Measurements from ENCODE around the gene RCAN1. TPM values are rescaled to one million over a fixed set of nuclear protein-coding genes. Genes with fewer than 3 reads are reported as not detected.
"Not testable (repeated sequence)": the region's sequence is repeated elsewhere in the genome, so short reads cannot be mapped to it uniquely, and the experiment has no call there.

The RCAN1 gene
- total and polyA plus RNA-seq, 4 donors: 12.2 to 32.8 (median 29.8) TPM

- H3K27ac ChIP-seq (ENCODE audit: low read depth in 1 of 2, low read length in 1 of 2): no peak overlapping the region
- H3K4me1 ChIP-seq (ENCODE audit: control insufficient read depth in 5 of 5, insufficient read depth in 5 of 5, low read length in 5 of 5): peaks cover 0 to 7% (median 0%) of the 10 kb centered on the region in 5 donors
- no peak for ATAC-seq (ENCODE audit: insufficient read depth, low FRiP score)
Observed at GRCh38 chr21:34570313-34570712, 44.6 kb downstream of the RCAN1 start.

GRCh38 chr21:34569381-34569979, 45.4 kb downstream of the RCAN1 start:
- TF ChIP-seq CTCF (IDR thresholded peaks at IDR 0.05; ENCODE audit: control extremely low read depth, extremely low read depth): no peak
- Histone ChIP-seq H3K4me3 (no peak overlapping the region), H3K4me1 (ENCODE audit: control insufficient read depth in 5 of 5, insufficient read depth in 5 of 5, low read length in 5 of 5) (peaks cover 0 to 7% (median 0%) of the 10 kb centered on the region in 5 donors), H3K36me3 (ENCODE audit: control insufficient read depth in 4 of 4, insufficient read depth in 4 of 4, low read length in 4 of 4) (peaks cover 0 to 2% (median 0%) of the 10 kb centered on the region in 4 donors), H3K9ac (ENCODE audit: insufficient read depth in 1 of 2, low read length in 2 of 2) (no peak overlapping the region), H3K9me3 (ENCODE audit: control insufficient read depth in 4 of 4, insufficient read depth in 3 of 4, low read length in 3 of 4) (no peaks in the 10 kb centered on the region), H3K27ac (ENCODE audit: low read depth in 1 of 2, low read length in 1 of 2) (peak overlapping the region; percentile 17 to 49), H3K27me3 (ENCODE audit: control insufficient read depth in 3 of 3, insufficient read depth in 3 of 3, low read length in 2 of 3) (no peaks in the 10 kb centered on the region)
- 77 to 89% methylated on average over 4 of the region's 4 CpGs for WGBS, 2 donors
- DNase-seq: no peak
- ATAC-seq (ENCODE audit: insufficient read depth, low FRiP score): no peak

More at GRCh38 chr21:34570313-34570712, 44.6 kb downstream of the RCAN1 start:
- TF ChIP-seq CTCF (IDR thresholded peaks at IDR 0.05; ENCODE audit: control extremely low read depth, extremely low read depth): no peak
- Histone ChIP-seq H3K27me3 (ENCODE audit: control insufficient read depth in 3 of 3, insufficient read depth in 3 of 3, low read length in 2 of 3) (no peaks in the 10 kb centered on the region), H3K9ac (ENCODE audit: insufficient read depth in 1 of 2, low read length in 2 of 2) (no peak overlapping the region), H3K9me3 (ENCODE audit: control insufficient read depth in 4 of 4, insufficient read depth in 3 of 4, low read length in 3 of 4) (no peaks in the 10 kb centered on the region), H3K36me3 (ENCODE audit: control insufficient read depth in 4 of 4, insufficient read depth in 4 of 4, low read length in 4 of 4) (peaks cover 0 to 2% (median 0%) of the 10 kb centered on the region in 4 donors), H3K4me3 (no peak overlapping the region)
- no peak for DNase-seq
- WGBS, 2 donors: 25 to 47% methylated on average over 3 of the region's 3 CpGs

- H3K9ac ChIP-seq (ENCODE audit: insufficient read depth in 1 of 2, low read length in 2 of 2); H3K27me3 ChIP-seq (ENCODE audit: control insufficient read depth in 3 of 3, insufficient read depth in 3 of 3, low read length in 2 of 3); H3K27ac ChIP-seq (ENCODE audit: low read depth in 1 of 2, low read length in 1 of 2); H3K36me3 ChIP-seq (ENCODE audit: control insufficient read depth in 4 of 4, insufficient read depth in 4 of 4, low read length in 4 of 4); H3K4me3 ChIP-seq; H3K9me3 ChIP-seq (ENCODE audit: control insufficient read depth in 4 of 4, insufficient read depth in 3 of 4, low read length in 3 of 4); ATAC-seq (ENCODE audit: insufficient read depth, low FRiP score); H3K4me1 ChIP-seq (ENCODE audit: control insufficient read depth in 5 of 5, insufficient read depth in 5 of 5, low read length in 5 of 5); DNase-seq: not testable (repeated sequence)
- 93 to 95% methylated on average over 4 of the region's 4 CpGs for WGBS, 2 donors
Observed at GRCh38 chr21:34568801-34569200, 46.1 kb downstream of the RCAN1 start.

- Histone ChIP-seq H3K36me3 (ENCODE audit: control insufficient read depth in 4 of 4, insufficient read depth in 4 of 4, low read length in 4 of 4) (peaks cover 0 to 2% (median 0%) of the 10 kb centered on the region in 4 donors), H3K27me3 (ENCODE audit: control insufficient read depth in 3 of 3, insufficient read depth in 3 of 3, low read length in 2 of 3) (no peaks in the 10 kb centered on the region), H3K9ac (ENCODE audit: insufficient read depth in 1 of 2, low read length in 2 of 2) (no peak overlapping the region), H3K27ac (ENCODE audit: low read depth in 1 of 2, low read length in 1 of 2) (peak overlapping the region in 1 of 2 donors; percentile 13), H3K4me3 (no peak overlapping the region), H3K4me1 (ENCODE audit: control insufficient read depth in 5 of 5, insufficient read depth in 5 of 5, low read length in 5 of 5) (peaks cover 0 to 7% (median 0%) of the 10 kb centered on the region in 5 donors), H3K9me3 (ENCODE audit: control insufficient read depth in 4 of 4, insufficient read depth in 3 of 4, low read length in 3 of 4) (no peaks in the 10 kb centered on the region)
- no peak for TF ChIP-seq CTCF (IDR thresholded peaks at IDR 0.05; ENCODE audit: control extremely low read depth, extremely low read depth)
- ATAC-seq (ENCODE audit: insufficient read depth, low FRiP score): no peak
- 77 to 90% methylated on average over 10 of the region's 10 CpGs for WGBS, 2 donors
- peak in 1 of 3 donors; percentile 63 for DNase-seq
Observed at GRCh38 chr21:34567604-34568155, 47.2 kb downstream of the RCAN1 start.

All from lung (tissue), 12 donors.